GM21576 (cell line): ENCODE measurements around the gene CDC14A.
A peak's percentile ranks its signal among the peaks of the same experiment; 100 is the strongest.

ENCODE experiments used
- ATAC-seq: cut with Tn5 transposase; IDR thresholded peaks from one replicate; pipeline ENCODE4 v1.9.1; 2021; ENCODE audit warnings: mild to moderate bottlenecking, moderate library complexity; ENCODE audit not compliant: unreplicated experiment

CDC14A gene

DNA sequence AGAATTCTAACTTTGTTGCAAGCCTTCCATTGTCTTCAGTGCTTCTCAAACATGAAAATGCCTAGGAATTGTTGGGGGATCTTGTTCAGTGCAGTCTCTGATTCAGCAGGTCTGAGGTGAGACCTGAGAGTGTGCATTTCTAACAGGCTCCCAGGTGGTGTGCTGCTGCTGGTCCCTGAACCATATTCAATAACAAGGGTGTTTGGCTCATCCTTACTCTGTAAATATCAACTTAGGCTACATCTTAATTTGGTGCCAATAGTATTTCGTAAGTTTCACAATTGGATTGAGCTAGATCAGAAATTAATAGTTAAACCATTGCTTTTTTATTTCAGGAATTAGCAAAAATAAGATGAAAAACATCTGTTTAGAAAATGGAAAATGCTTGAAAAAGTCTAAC, 126.5 kb downstream of the CDC14A start:
- no peak for ATAC-seq

DNA sequence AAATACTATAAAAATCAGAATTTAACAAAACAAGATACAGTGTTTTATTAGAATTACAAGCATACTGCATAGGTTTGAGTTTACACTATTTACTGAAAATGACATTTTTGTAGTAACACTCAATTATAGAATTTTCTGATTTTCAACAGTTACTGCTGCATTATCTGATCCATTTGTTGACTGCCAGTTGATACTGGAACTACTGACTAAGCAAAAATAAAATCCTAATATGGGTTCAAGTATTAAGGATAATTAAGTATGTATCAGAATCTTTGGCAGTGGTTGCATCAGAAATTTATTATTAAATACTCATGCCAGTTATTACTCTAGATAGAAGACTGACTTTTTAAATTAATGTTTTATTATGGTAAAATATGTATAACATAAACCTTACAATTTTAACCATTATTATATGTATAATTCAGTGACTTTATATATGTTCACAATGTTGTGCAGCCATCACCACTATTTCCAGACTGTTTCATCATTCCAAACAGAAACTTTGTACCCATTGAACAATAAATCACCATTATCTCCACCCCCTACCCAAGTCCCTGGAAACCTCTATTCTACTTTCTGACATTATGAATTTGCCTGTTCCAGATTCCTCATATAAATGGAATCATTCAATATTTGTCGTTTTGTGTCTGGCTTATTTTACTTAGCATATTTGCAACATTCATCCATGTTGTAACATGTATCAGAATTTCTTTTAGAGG, 127.5 kb downstream of the CDC14A start:
- ATAC-seq, result no peak

DNA sequence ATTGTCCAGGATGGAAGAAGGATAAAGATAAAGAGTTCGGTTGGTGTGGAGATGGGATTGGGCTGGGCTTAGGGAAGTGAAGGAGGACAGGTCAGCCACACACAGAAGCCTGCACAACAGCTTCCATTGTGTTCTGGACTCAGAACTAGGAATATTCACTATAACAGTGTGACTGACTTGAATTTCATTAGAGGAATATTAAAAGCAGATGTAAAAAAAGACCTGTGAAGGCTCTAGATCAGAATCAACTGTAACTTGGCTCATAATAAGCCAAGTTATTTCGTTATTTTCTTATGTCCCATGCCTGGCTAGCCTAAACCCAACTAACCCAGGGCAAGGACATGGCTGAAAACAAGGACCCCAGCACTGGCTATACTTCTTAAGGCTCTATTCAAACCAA, 129.0 kb downstream of the CDC14A start:
- ATAC-seq, result no peak

DNA sequence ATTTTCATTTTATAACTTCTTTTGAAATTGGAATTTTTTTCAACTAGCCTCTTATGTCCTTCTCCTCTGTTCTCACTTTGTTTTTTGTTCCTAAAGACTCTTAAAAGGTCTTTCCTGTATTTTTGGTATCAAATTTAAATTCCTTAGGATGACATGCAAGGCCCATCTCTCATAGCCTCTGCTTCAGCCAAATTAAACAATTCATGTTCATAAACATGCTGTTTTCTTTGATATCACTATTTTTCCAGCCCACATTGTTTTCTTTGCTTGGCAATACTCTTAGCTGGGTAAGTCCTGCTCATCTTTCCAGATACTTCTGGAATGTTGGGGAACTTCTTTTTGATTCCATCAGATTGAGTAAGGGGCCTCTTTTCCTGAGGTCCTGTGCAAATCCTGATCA, 129.9 kb downstream of the CDC14A start:
- no peak for ATAC-seq

DNA sequence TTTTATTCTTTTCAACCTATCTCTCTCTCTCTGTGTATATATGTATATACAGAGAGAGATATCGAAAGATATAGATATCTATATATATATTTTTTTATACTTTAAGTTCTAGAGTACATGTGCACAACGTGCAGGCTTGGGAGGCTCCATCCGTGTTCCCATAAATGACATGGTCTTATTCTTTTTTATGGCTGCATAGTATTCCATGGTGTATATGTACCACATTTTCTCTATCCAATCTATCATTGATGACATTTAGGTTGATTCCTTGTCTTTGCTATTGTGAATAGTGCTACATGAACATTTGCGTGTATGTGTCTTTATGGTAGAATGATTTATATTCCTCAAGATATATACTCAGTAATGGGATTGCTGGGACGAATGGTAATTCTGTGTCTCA, 130.4 kb downstream of the CDC14A start:
- no peak for ATAC-seq

DNA sequence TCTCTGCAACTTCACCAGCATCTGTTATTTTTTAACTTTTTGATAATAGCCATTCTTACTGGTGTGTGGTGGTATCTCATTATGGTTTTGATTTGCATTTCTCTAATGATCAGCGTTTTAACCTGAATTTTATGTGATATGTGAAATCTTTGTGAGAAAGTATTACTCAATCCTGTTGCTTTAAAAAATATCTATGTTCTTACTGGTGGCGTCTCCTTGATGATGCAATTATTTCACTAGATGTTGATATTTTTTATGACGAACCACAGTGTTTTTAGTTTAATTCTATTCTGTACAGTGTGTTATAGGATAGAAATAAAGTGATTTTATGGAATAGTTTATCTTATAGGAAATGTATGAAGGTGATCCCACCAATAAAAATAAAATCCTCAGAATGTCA, 130.9 kb downstream of the CDC14A start:
- ATAC-seq, result no peak

DNA sequence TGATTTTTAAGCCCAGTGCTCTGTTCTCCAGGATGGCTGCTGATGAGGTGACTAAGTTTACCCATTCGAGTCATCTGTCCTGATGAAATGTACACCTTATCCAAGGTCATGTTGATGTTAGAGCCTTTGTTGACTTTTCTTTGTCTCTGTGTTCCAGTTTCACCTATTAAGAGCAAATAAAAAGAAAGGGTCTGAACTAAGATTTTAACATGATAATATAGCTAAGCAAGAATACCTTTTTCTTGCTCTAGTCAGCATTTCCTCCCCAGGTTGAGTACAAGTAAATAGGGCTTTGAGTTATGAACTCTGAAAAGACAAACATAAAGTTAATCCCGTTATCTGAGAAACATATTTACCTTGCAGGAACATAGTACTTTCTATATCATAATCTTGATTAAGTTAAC, 133.6 kb downstream of the CDC14A start:
- ATAC-seq, result no peak

DNA sequence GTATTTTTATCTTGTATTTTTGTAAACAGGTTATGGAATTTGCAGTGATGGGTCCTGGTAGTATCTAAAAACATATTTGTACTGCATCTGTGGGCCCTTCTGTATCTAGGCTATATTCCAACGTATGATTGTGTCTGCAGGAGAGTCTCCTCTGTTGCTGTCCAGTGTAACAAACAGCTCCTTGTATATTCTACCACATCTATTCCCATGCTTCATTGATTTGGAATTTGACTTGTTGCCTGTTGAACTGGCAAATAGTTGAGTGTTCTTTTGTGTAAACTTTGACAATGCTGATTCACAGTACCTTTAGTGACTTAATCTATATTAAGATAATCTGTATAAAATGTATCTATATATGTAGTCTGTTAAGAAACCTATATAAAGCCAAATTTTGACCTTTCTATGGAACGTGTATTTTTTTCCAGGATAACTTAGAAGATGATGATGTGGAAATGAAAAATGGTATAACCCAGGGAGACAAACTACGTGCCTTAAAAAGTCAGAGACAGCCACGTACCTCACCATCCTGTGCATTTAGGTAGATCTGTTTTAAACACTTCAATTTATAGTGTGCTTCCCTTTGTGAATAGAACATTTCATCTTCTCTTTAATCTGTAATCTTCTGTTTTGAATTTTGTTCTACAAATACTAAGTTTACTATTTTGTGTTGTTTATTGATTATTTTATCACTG, 142.2 kb downstream of the CDC14A start:
- ATAC-seq, result no peak

DNA sequence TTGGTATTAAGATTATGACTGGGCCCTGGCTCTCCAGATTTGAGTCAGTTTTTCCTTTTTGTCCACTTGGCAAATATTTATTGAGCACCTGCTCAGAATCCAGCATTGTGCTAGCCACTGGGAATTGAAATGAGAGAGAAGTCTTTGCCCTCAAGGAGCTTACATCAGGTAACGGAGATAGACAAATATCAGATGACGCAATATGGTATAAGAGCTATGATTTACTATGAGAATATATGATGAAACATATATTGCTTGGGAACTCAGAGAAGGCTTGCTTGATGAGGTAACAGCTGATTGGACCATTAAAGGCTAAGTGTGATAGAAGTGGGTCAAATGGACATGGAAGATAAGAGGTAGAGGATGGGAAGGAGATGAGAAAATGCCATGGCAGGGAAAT, 144.6 kb downstream of the CDC14A start:
- ATAC-seq, result no peak

DNA sequence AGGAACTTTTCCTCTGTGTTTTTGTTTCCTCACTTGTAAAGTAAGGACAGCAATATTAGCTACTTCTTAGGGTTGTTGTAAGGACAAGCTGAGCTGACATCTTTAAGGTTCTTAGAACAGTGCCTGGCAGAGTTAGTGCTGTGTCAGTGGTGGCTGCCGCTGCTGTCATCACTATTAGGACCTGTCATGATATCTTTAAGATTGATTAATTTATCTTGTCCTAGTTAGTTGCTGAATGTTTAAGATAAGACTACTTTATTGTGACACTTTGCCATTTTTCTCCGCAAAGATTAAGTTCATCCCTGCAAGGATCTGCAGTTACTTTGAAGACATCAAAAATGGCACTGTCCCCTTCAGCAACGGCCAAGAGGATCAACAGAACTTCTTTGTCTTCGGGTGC, 145.5 kb downstream of the CDC14A start:
- ATAC-seq, result no peak

DNA sequence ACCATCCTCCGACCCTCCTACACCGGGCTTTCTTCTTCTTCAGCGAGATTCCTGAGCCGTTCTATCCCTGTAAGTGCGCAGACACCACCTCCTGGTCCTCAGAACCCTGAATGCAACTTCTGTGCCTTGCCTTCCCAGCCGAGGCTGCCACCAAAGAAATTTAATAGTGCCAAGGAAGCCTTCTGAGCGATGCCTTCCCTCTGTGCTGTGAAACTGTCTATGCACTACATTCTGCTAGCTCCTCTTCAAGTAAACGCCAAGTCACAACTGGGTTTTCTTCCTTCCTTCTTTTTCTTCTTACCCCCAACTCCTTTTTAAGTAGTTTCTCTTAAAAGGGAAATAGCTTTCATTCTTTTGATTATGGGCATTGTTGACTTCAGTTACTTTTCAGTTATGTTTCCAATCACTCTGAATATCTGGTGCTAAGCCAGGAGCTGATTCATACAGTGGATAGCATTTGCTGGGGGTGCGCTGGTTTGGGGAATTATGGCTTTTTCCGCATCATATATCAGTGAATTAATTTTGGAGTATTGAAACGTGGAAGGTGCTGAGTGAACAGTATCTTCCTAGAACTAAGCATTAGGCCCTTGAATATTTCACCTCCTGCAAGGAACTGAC, 147.0 kb downstream of the CDC14A start:
- no peak for ATAC-seq

DNA sequence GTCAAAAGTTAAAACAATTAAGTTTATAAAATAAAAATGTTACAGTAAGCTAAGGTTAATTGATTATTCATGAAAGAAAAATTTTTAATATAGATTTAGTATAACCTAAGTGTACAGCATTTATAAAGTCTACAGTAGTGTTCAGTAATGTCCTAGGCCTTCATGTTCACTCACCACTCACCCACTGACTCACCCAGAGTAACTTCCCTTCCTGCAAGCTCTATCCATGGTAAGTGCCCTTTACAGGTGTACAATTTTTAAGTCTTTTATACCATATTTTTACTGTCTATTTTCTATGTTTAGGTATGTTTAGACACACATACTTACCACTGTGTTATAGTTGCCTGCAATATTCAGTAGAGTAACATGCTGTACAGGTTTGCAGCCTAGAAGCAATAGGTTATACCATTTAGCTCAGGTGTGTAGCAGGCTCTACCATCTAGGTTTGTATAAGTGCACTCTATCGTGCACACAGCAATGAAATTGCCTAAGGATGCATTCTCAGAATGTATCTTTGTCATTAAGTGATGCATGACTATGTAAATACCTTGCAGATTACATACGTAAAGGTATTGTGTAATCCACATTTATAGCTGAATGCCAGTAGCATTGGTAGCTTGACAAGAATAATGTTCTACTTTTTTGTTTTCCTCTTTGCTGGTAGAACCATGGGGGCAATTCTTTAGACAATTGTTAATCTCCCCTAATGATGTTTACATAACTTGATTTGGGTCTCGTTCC, 149.9 kb downstream of the CDC14A start:
- ATAC-seq, result no peak

DNA sequence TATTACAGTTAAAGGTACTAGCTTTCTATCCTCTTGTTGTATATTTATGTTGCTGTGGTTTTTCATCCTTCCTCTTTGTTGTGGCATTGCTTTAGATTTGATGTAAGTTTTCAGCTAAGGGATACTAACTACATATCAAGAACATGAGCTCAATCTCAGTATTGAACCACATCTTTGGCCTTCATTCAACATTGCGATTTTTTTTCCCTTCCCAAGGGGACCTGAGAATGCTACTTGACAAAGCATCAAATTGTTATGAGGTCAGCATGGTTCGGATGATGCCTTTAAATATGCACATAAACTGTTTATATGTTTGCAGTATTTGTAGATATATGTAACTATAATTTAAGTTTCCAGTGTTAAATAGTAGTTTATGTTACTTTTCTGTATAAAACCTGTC, 153.9 kb downstream of the CDC14A start:
- ATAC-seq, result no peak

DNA sequence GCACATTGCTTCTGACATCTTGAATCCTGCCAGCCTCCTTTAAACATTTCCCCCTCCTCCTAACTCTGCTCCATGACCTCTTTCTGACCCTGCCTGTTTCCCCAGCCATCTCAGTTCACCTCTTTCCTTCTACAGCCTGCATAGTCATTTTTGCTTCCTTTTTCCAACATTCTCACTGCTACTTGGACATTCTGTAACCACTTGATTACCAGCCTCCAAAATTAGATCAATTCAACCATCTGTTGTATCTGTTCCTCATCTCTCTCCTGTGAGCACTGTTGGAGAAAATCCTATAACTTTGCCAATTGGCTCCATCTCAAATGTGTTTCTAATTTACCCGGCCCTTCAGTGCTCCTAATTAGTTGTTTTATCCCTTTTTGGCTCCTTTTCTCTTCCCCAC, 158.1 kb downstream of the CDC14A start:
- no peak for ATAC-seq

DNA sequence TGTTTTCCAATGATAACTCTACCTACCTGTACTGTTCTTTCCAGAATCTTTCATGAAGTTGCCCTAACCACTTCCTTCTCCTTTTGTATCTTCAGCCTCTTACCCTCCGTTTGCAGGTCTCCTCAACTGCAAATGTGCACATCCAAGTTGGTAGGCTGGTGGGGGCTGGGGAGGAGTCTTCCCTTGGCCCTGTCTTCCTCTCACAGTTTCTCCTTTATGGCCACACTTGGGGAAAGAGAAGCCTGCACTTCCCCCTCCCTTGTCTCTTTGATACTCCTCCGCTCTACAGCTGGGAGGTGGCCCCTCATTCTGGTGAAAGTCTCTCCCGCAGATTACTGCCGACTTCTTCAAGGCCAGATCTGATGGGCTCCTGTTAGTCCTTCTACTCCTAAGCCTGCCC, 158.8 kb downstream of the CDC14A start:
- no peak for ATAC-seq

DNA sequence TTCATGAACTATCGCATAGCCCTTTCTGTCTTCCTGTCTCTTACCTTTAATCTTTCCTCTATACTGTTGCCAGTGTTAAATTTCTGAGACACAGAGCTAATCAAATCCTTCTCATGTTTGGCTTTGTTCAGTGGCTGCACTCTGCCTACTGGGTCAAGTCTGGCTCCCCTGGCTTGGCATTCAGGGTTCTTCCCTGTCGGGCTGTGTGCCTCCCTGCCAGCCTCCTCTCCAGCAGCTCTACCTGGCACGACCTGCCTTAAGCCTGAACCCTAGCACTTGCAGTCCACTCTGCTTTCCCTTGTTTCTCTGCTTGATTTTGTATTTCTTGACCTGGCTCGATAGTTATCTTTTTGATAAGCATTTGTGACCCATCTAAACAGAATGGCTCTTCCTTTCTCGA, 159.5 kb downstream of the CDC14A start:
- no peak for ATAC-seq

DNA sequence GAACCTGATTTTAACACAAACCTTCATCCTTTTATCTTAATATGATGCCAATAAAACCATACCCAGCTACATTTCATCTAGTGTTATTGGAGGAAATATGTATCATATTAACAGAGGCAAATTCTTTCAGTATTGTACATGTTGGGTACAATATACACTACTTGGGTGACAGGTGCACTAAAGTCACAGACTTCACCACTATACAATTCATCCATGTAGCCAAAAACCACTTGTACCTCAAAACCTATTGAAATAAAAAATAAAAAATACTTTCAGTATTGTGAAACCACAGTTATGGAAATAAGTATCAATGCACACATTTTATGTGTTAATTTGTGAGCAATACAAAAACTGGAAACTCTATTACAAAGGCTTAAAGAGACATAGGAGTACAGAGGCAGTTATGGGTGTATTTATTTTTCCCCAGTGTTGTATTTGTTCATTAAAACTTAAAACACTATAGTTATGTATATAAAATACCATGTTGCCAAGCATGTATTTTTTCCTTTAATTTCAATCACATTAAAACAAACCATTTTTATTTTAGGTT, 160.6 kb downstream of the CDC14A start:
- no peak for ATAC-seq

DNA sequence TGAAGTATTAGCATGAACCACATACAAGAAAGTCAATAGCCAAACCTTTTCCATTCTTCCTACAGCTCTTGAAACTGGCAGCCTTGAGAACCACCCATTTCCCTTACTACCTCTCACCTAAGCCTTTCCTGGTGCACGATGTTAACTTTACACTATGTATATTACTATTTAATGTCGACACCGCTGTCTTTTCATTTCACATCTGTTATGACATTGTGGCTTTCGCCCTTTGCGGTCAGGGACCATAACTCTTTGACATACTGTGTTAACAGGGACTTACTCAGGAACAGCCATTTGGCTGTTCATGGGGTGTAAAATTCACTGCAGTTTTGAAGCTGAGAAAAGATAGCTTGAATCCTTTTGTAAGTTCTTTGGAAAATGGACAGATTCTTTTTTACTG, 164.6 kb downstream of the CDC14A start:
- no peak for ATAC-seq

DNA sequence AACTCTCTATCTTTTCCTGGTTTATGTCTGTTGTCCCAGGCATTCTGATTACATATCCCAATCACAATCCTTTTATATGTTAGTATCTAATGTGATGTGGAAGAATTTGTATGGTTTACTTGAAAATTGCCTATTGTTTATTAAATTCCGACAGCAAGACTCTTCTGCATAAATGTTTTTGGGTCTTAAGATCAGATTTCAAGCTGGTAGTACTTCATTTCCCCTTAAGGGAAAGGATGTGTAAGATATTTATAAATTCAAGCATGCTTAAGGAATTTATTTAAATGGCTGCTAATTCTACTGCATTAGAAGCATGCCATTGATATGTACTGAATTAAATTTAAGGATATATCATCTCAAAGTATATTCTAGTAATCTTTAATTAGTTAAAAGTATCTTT, 165.2 kb downstream of the CDC14A start:
- ATAC-seq, result no peak

DNA sequence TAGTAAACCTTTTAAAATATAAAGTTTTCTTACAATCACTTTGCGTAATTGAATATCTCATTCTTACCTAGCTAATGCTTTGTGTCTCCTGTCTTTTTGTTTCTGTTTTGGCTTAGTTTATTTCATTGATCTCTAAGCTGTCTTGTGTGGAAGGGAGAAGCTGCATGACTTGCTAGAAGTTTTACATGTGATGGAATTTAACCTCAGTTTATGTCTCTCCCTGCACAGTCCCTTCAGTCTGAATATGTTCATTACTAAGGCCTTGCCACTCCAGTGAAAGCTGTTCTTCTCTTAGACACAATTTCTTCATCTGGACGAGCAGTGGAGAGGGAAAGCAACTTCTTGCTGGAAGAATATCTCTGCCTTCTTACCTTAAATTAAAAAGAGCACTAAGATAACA, 165.7 kb downstream of the CDC14A start:
- ATAC-seq, result no peak

DNA sequence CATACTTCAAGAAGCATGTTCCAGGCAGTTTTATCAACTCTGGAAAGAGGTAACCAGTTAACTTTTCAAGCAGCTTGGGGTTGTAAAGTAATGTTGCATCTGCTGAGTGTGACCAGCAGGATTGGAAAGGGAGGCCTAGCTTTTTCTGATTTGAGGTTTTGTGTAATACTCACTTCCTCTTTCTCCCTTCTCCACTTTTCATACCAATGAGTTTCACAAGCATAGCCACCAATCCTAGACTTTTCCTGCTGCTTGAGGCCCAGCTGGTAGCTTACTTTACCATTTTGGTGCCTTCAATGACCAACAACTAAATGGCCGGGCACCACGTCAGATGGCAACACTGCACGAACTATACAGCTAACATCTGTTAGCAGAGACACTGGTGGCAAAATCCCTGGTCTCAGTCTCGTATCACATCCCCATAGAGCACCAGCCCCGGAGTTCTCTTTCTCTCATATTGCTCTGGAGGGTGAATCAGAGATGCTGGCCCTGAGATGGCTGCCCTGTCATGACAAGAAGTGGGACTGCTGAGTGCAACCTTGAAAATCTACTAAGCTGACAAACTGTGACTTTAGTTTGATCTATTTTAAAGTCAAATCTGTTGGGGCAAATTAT, 170.8 kb downstream of the CDC14A start:
- peak; percentile 97 for ATAC-seq
